ENCODE results near the gene WWTR1.
A peak's percentile ranks its signal among the peaks of the same experiment; 100 is the strongest.

The WWTR1 gene

DNA sequence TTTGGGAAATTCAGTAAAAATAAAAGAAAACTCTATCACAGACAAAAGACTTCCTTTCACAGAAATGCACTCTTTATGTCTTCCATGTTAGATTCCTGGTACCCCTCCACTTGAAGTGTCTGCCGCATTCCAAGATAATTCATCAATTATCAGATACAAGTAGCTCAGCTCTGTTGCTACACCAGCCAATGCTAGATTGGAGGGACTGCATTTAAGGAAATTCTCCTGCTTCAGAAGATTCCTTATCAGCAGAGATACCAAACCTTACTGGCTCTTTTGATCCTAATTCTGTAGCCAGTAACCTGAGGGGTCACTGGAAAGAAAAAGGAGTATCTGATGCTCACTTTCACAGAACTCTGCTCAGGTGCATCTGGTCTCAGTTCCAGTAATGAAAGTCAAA is 119.5 kb downstream of the WWTR1 start:
- DNase-seq (ENCODE audit: low spot score): no peak
- TF ChIP-seq, protein P1, sequence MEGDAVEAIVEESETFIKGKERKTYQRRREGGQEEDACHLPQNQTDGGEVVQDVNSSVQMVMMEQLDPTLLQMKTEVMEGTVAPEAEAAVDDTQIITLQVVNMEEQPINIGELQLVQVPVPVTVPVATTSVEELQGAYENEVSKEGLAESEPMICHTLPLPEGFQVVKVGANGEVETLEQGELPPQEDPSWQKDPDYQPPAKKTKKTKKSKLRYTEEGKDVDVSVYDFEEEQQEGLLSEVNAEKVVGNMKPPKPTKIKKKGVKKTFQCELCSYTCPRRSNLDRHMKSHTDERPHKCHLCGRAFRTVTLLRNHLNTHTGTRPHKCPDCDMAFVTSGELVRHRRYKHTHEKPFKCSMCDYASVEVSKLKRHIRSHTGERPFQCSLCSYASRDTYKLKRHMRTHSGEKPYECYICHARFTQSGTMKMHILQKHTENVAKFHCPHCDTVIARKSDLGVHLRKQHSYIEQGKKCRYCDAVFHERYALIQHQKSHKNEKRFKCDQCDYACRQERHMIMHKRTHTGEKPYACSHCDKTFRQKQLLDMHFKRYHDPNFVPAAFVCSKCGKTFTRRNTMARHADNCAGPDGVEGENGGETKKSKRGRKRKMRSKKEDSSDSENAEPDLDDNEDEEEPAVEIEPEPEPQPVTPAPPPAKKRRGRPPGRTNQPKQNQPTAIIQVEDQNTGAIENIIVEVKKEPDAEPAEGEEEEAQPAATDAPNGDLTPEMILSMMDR (IDR thresholded peaks at IDR 0.05; ENCODE audit: extremely low read depth, insufficient read depth, missing control alignments): no peak
- in situ Hi-C loops (cut with MboI; ENCODE audit: low pct_unique_long_range_greater_than_20kb, low sequenced_read_pairs, unreplicated experiment): no loop called here

GRCh38 chr3:149536429-149536828 is 121.4 kb downstream of the WWTR1 start:
- in situ Hi-C loops (cut with MboI; ENCODE audit: low pct_unique_long_range_greater_than_20kb, low sequenced_read_pairs, unreplicated experiment): no loop called here
- TF ChIP-seq, protein P1 (IDR thresholded peaks at IDR 0.05; ENCODE audit: extremely low read depth, insufficient read depth, missing control alignments): no peak
- no peak for DNase-seq (ENCODE audit: low spot score)

- in situ Hi-C loops (cut with MboI; ENCODE audit: low pct_unique_long_range_greater_than_20kb, low sequenced_read_pairs, unreplicated experiment): no loop called here
- TF ChIP-seq, protein P1 (IDR thresholded peaks at IDR 0.05; ENCODE audit: extremely low read depth, insufficient read depth, missing control alignments): no peak
- no peak for DNase-seq (ENCODE audit: low spot score)
These were observed 122.5 kb downstream of the WWTR1 start for GRCh38 chr3:149535333-149535685.

DNA sequence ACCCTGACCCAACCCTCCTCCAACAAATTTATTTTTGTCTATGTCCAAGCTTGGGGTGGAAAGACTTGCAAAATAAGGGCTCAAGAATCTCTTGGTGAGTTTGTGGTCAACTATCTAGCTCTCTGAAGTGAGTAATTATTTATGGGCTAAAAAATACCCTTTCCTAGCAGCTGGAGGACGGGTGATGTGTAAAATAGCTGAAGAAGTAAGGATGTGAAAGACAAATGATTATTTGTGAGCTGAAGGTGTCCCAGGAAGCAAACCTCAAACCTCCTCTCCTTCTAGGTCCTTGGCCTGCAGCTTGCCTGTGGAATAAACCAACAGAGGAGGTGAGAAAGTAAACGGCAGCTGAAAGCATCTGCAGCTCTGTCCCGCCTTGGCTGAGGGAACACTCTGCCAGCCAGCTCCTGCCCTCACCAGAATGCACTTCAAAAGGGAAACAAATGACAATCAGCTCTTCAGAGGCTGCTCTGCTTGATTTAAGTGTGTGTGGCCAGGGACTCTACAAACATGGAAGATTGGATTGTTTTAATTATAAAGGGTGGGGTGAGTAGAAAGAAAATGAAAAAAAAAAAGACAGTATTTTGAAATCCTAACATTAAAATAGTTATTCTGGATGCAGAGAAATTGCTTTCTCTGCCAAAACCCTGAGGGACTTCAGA is 123.0 kb downstream of the WWTR1 start:
- no peak for DNase-seq (ENCODE audit: low spot score)
- in situ Hi-C loops (cut with MboI; ENCODE audit: low pct_unique_long_range_greater_than_20kb, low sequenced_read_pairs, unreplicated experiment): no loop called here
- TF ChIP-seq, protein P1 (IDR thresholded peaks at IDR 0.05; ENCODE audit: extremely low read depth, insufficient read depth, missing control alignments): no peak

- DNase-seq (ENCODE audit: low spot score): no peak
- TF ChIP-seq, protein P1 (IDR thresholded peaks at IDR 0.05; ENCODE audit: extremely low read depth, insufficient read depth, missing control alignments): no peak
- in situ Hi-C loops (cut with MboI; ENCODE audit: low pct_unique_long_range_greater_than_20kb, low sequenced_read_pairs, unreplicated experiment): no loop called here
These were observed 123.7 kb downstream of the WWTR1 start for GRCh38 chr3:149534082-149534481.

DNA sequence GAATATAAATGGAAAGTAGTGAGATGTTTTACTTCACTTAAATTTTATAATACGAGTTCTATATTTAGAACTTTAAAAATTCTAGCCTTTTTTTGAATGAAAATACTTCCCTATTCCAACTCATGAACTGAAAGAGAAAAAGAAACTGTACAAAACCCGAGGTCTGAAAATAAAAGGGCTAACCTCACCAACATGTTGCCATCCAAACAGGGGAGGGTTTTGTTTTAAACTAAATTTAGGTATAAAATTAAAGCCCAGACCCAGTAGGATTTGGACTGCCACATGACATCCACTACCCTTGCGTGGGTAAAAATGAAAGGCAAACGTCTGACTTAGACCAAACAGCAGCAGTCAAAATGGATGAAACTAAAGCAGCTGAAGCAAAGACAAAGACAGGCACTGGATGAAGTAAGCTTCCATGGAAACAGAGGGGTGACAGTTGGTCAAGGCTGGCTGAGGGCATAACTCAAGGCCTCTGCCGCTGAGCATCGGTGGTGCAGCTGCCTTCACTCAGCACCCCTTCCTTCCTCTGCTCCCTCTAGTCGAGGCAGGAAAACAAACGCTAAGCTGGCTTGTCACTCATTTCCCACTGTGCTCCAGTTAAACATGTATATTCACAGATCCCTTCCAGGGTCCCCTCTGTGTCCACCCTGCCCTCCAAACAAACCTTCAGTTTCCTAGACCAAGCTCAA is 125.2 kb downstream of the WWTR1 start:
- DNase-seq (ENCODE audit: low spot score): peak; percentile 25
- TF ChIP-seq, protein P1 (IDR thresholded peaks at IDR 0.05; ENCODE audit: extremely low read depth, insufficient read depth, missing control alignments): no peak
- in situ Hi-C loops (cut with MboI; ENCODE audit: low pct_unique_long_range_greater_than_20kb, low sequenced_read_pairs, unreplicated experiment): no loop called here

Measured in GM13977 (cell line).